ENCODE measurements around the gene ERBB3. TPM values are rescaled to one million over a fixed set of nuclear protein-coding genes. Genes with fewer than 3 reads are reported as not detected.

Gene ERBB3
- total and polyA plus RNA-seq, 2 of the 4 experiments (the other 2 are of a cell fraction): 1.4 to 2.2 TPM

DNA sequence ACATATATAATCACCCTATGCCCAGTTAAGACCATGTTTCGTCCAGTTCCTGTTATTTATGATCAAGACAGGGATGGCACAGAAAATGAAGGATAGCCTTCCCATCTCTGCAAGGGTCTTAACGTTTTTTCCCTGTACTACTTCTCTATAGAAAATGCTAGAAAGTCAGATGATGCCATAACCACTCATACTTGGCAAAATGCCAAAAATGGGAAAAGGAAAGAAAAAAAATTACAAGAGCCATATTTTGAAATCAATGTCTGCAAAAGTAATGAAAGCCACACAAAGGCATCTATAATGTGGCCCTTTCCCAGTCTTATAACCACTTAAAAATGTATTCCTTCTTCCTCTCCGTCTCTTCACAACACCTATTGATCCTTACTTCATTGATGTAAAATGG, 70.6 kb downstream of the ERBB3 start:
- Histone ChIP-seq H3K18ac (ENCODE audit: low read depth, low read length) (no peak overlapping the region), H3K14ac (replicated peaks; ENCODE audit: low read depth, low read length) (no peak overlapping the region), H3K9me1 (ENCODE audit: insufficient read depth, low read length) (peaks cover 19% of the 10 kb centered on the region), H3K27ac (ENCODE audit: insufficient read depth, low read length) (no peak overlapping the region), H4K5ac (ENCODE audit: low read depth, low read length) (no peak overlapping the region), H2AK5ac (ENCODE audit: low read depth, low read length) (no peak overlapping the region), H3K27me3 (ENCODE audit: control insufficient read depth, insufficient read depth, low read length) (no peaks in the 10 kb centered on the region), H4K8ac (ENCODE audit: low read depth in 2 of 2, low read length in 2 of 2) (no peak overlapping the region; a peak in 2 of 4 replicates), H3K36me3 (ENCODE audit: control insufficient read depth, insufficient read depth, low read length) (peaks cover 4% of the 10 kb centered on the region; the same call in 1 of the 2 replicates), H3K4ac (ENCODE audit: low read depth, low read length) (no peak overlapping the region), H4K20me1 (ENCODE audit: insufficient read depth, low read length) (no peaks in the 10 kb centered on the region), H3K4me3 (ENCODE audit: insufficient read depth, low read depth, low read length) (no peak overlapping the region), H3K9ac (ENCODE audit: low read depth, low read length) (no peak overlapping the region), H2AK9ac (replicated peaks; ENCODE audit: low read depth, low read length, poor library complexity) (no peak overlapping the region), H2BK5ac (ENCODE audit: low read depth, low read length, poor library complexity, severe bottlenecking) (no peak overlapping the region), H3K4me2 (ENCODE audit: low read depth, low read length) (no peak overlapping the region), H3K9me3 (ENCODE audit: control insufficient read depth, insufficient read depth, low read length) (no peaks in the 10 kb centered on the region), H3K4me1 (ENCODE audit: control insufficient read depth, insufficient read depth, low read length) (peaks cover 10% of the 10 kb centered on the region), H3K56ac (ENCODE audit: extremely low read depth, insufficient read depth, low read length) (no peak overlapping the region), H2BK20ac (ENCODE audit: low read depth, low read length) (no peak overlapping the region), H2BK15ac (ENCODE audit: low read depth, low read length) (no peak overlapping the region), H2AFZ (replicated peaks; ENCODE audit: low read length, poor library complexity) (no peak overlapping the region), H4K91ac (ENCODE audit: insufficient read depth, low read depth, low read length) (no peak overlapping the region), H3K79me1 (ENCODE audit: low read depth in 1 of 2, low read length in 2 of 2) (peaks cover 22 to 40% of the 10 kb centered on the region in 2 experiments), H2BK120ac (ENCODE audit: low read depth, low read length) (no peak overlapping the region), H3K23ac (ENCODE audit: low read depth, low read length) (no peak overlapping the region)
- ATAC-seq (ENCODE audit: low read depth) (no peak), DNase-seq (peak; percentile 43)
- ChIA-PET POLR2A (ENCODE audit: unreplicated experiment) (interaction anchor here (0.6 kb wide), 1 partner anchor 8 kb away, joined by 4 read pairs; no protein-coding TSS in a partner anchor), CTCF (interaction anchor here (0.6 kb wide), 1 partner anchor 11 kb away, joined by 3 read pairs; no protein-coding TSS in a partner anchor)
- in situ Hi-C loops (cut with MboI; ENCODE audit: low sequenced_read_pairs): no loop called here
- WGBS, 2 experiments (ENCODE audit: extremely low coverage in 2 of 2, insufficient read length in 1 of 2): no CpG with 5 or more reads among the region's 3 CpGs
- no TSS peak for BruUV-seq (replicated peaks)
- dilution Hi-C loops (cut with HindIII; ENCODE audit: low sequenced_read_pairs, unreplicated experiment): no loop called here
- intact Hi-C loops (cut with micrococcal nuclease): no loop called here
- TF ChIP-seq MAFK (IDR thresholded peaks at IDR 0.05; ENCODE audit: low read depth, low read length): no peak
- TF ChIP-seq POLR2A (IDR thresholded peaks at IDR 0.05; ENCODE audit: low read depth, low read length): no peak
- TF ChIP-seq RCOR1 (IDR thresholded peaks at IDR 0.05; ENCODE audit: insufficient replicate concordance, low read length): no peak
- TF ChIP-seq FOS (IDR thresholded peaks at IDR 0.05; ENCODE audit: low read depth, low read length): no peak
- TF ChIP-seq BHLHE40 (IDR thresholded peaks at IDR 0.05; ENCODE audit: low read depth, low read length): no peak
- TF ChIP-seq SMC3 (IDR thresholded peaks at IDR 0.05; ENCODE audit: low read depth, low read length): no peak
- TF ChIP-seq RFX5 (IDR thresholded peaks at IDR 0.05; ENCODE audit: low read depth, low read length): no peak
- TF ChIP-seq, protein P1, sequence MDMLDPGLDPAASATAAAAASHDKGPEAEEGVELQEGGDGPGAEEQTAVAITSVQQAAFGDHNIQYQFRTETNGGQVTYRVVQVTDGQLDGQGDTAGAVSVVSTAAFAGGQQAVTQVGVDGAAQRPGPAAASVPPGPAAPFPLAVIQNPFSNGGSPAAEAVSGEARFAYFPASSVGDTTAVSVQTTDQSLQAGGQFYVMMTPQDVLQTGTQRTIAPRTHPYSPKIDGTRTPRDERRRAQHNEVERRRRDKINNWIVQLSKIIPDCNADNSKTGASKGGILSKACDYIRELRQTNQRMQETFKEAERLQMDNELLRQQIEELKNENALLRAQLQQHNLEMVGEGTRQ (IDR thresholded peaks at IDR 0.05; ENCODE audit: low read depth, low read length): no peak
- TF ChIP-seq, protein P2, sequence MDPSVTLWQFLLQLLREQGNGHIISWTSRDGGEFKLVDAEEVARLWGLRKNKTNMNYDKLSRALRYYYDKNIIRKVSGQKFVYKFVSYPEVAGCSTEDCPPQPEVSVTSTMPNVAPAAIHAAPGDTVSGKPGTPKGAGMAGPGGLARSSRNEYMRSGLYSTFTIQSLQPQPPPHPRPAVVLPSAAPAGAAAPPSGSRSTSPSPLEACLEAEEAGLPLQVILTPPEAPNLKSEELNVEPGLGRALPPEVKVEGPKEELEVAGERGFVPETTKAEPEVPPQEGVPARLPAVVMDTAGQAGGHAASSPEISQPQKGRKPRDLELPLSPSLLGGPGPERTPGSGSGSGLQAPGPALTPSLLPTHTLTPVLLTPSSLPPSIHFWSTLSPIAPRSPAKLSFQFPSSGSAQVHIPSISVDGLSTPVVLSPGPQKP (IDR thresholded peaks at IDR 0.05; ENCODE audit: borderline replicate concordance, low read depth, low read length): no peak
- no peak for TF ChIP-seq NFE2L2 (IDR thresholded peaks at IDR 0.05; ENCODE audit: low read depth, low read length)
- TF ChIP-seq CEBPB (IDR thresholded peaks at IDR 0.05; ENCODE audit: low read depth, low read length): no peak
- no peak for TF ChIP-seq MXI1 (IDR thresholded peaks at IDR 0.05; ENCODE audit: borderline replicate concordance, low read depth, low read length)
- TF ChIP-seq, protein P3, sequence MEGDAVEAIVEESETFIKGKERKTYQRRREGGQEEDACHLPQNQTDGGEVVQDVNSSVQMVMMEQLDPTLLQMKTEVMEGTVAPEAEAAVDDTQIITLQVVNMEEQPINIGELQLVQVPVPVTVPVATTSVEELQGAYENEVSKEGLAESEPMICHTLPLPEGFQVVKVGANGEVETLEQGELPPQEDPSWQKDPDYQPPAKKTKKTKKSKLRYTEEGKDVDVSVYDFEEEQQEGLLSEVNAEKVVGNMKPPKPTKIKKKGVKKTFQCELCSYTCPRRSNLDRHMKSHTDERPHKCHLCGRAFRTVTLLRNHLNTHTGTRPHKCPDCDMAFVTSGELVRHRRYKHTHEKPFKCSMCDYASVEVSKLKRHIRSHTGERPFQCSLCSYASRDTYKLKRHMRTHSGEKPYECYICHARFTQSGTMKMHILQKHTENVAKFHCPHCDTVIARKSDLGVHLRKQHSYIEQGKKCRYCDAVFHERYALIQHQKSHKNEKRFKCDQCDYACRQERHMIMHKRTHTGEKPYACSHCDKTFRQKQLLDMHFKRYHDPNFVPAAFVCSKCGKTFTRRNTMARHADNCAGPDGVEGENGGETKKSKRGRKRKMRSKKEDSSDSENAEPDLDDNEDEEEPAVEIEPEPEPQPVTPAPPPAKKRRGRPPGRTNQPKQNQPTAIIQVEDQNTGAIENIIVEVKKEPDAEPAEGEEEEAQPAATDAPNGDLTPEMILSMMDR (conservative IDR thresholded peaks at IDR 0.05; ENCODE audit: low read depth, low read length): no peak
- TF ChIP-seq RAD21 (IDR thresholded peaks at IDR 0.05; ENCODE audit: low read length): no peak
- no peak for TF ChIP-seq MAZ (IDR thresholded peaks at IDR 0.05; ENCODE audit: borderline replicate concordance, low read depth, low read length)
- no peak for TF ChIP-seq CHD1 (IDR thresholded peaks at IDR 0.05; ENCODE audit: low read depth, low read length)

Measured in IMR-90 (cell line).